ENCODE results near the gene EED.

GRCh38 chr11:86214710-86215109 is 29.8 kb upstream of the EED start:
- TF ChIP-seq CTCF (optimal IDR thresholded peaks at IDR 0.05 in 1 of 3, IDR thresholded peaks at IDR 0.05 in 1 of 3, conservative IDR thresholded peaks at IDR 0.05 in 1 of 3; ENCODE audit: extremely low read depth in 1 of 3, insufficient read depth in 2 of 3, low read length in 3 of 3) (peak; percentile 23 to 45 (median 27)), EZH2 (IDR thresholded peaks at IDR 0.05; ENCODE audit: low read length) (no peak)
